ENCODE data around the gene TBC1D22A.

Gene TBC1D22A

GRCh38 chr22:47190957-47191670, 428.7 kb downstream of the TBC1D22A start:
- no peak for TF ChIP-seq CTCF (IDR thresholded peaks at IDR 0.05; ENCODE audit: low read depth, low read length)
- DNase-seq = no peak
- no peaks in the 10 kb centered on the region for H3K27me3 ChIP-seq (ENCODE audit: insufficient read depth, low read depth, severe bottlenecking)
- no peak overlapping the region for H3K27ac ChIP-seq
- H3K9me3 ChIP-seq (ENCODE audit: severe bottlenecking) = no peaks in the 10 kb centered on the region
- H3K4me3 ChIP-seq (ENCODE audit: low read depth, low read length) = no peak overlapping the region
- no peaks in the 10 kb centered on the region for H3K36me3 ChIP-seq

GRCh38 chr22:47191671-47192650, 429.5 kb downstream of the TBC1D22A start:
- Histone ChIP-seq H3K27ac (no peak overlapping the region), H3K4me3 (ENCODE audit: low read depth, low read length) (no peak overlapping the region), H3K9me3 (ENCODE audit: severe bottlenecking) (no peaks in the 10 kb centered on the region), H3K36me3 (no peaks in the 10 kb centered on the region), H3K27me3 (ENCODE audit: insufficient read depth, low read depth, severe bottlenecking) (no peaks in the 10 kb centered on the region)
- no peak for DNase-seq
- TF ChIP-seq CTCF (IDR thresholded peaks at IDR 0.05; ENCODE audit: low read depth, low read length) = no peak

GRCh38 chr22:47192651-47193437, 430.4 kb downstream of the TBC1D22A start:
- TF ChIP-seq CTCF (IDR thresholded peaks at IDR 0.05; ENCODE audit: low read depth, low read length) = no peak
- H3K9me3 ChIP-seq (ENCODE audit: severe bottlenecking) = no peaks in the 10 kb centered on the region
- H3K27ac ChIP-seq = no peak overlapping the region
- no peaks in the 10 kb centered on the region for H3K27me3 ChIP-seq (ENCODE audit: insufficient read depth, low read depth, severe bottlenecking)
- no peak for DNase-seq
- no peak overlapping the region for H3K4me3 ChIP-seq (ENCODE audit: low read depth, low read length)
- no peaks in the 10 kb centered on the region for H3K36me3 ChIP-seq

- no peak for TF ChIP-seq CTCF (IDR thresholded peaks at IDR 0.05; ENCODE audit: low read depth, low read length)
- Histone ChIP-seq H3K36me3 (no peaks in the 10 kb centered on the region), H3K4me3 (ENCODE audit: low read depth, low read length) (no peak overlapping the region), H3K27me3 (ENCODE audit: insufficient read depth, low read depth, severe bottlenecking) (no peaks in the 10 kb centered on the region), H3K9me3 (ENCODE audit: severe bottlenecking) (no peaks in the 10 kb centered on the region), H3K27ac (no peak overlapping the region)
- DNase-seq = no peak
Measured at GRCh38 chr22:47193606-47194329, 431.3 kb downstream of the TBC1D22A start.

GRCh38 chr22:47194476-47195155, 432.2 kb downstream of the TBC1D22A start:
- TF ChIP-seq CTCF (IDR thresholded peaks at IDR 0.05; ENCODE audit: low read depth, low read length) = no peak
- Histone ChIP-seq H3K27ac (no peak overlapping the region), H3K9me3 (ENCODE audit: severe bottlenecking) (no peaks in the 10 kb centered on the region)

More at GRCh38 chr22:47194476-47195155, 432.2 kb downstream of the TBC1D22A start:
- Histone ChIP-seq H3K27me3 (ENCODE audit: insufficient read depth, low read depth, severe bottlenecking) (no peaks in the 10 kb centered on the region), H3K4me3 (ENCODE audit: low read depth, low read length) (no peak overlapping the region), H3K36me3 (no peaks in the 10 kb centered on the region)
- no peak for DNase-seq
